Vagina (tissue), 2 donors: Measurements from ENCODE around the gene MAP3K14.

Source experiments
- POLR2A ChIP-seq, 2 donors: fragments of 450-650 bp; IDR thresholded peaks; one replicate each; pipeline ENCODE4 v1.6.1; 2017; ENCODE audit warnings: antibody characterized with exemption in 2 of 2, mild to moderate bottlenecking in 2 of 2, moderate library complexity in 2 of 2
- TF ChIP-seq, protein P1 (sequence below), 3 experiments: fragments of 450-650 bp in 2 of 3; fragments of 200-600 bp in 1 of 3; sonication (generic) in 1 of 3; IDR thresholded peaks; one replicate each; pipeline ENCODE4 v1.5.1; 2017 to 2019; ENCODE audit warnings: antibody characterized with exemption in 3 of 3, mild to moderate bottlenecking in 2 of 3, moderate library complexity in 2 of 3

- TF ChIP-seq, protein P1, sequence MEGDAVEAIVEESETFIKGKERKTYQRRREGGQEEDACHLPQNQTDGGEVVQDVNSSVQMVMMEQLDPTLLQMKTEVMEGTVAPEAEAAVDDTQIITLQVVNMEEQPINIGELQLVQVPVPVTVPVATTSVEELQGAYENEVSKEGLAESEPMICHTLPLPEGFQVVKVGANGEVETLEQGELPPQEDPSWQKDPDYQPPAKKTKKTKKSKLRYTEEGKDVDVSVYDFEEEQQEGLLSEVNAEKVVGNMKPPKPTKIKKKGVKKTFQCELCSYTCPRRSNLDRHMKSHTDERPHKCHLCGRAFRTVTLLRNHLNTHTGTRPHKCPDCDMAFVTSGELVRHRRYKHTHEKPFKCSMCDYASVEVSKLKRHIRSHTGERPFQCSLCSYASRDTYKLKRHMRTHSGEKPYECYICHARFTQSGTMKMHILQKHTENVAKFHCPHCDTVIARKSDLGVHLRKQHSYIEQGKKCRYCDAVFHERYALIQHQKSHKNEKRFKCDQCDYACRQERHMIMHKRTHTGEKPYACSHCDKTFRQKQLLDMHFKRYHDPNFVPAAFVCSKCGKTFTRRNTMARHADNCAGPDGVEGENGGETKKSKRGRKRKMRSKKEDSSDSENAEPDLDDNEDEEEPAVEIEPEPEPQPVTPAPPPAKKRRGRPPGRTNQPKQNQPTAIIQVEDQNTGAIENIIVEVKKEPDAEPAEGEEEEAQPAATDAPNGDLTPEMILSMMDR (IDR thresholded peaks at IDR 0.05) = no peak
- no peak for TF ChIP-seq POLR2A (IDR thresholded peaks at IDR 0.05)
Observed at GRCh38 chr17:45338996-45339535, 22.2 kb upstream of the MAP3K14 start.
